HG03196 (cell line): Measurements from ENCODE around the gene ADAMTS9.

Experiments
- ATAC-seq: cut with Tn5 transposase; IDR thresholded peaks from one replicate; pipeline ENCODE4 v1.9.1; 2021; ENCODE audit not compliant: unreplicated experiment

The ADAMTS9 gene

GRCh38 chr3:64495781-64496334 is 191.9 kb downstream of the ADAMTS9 start:
- no peak for ATAC-seq

GRCh38 chr3:64495121-64495780 is 192.5 kb downstream of the ADAMTS9 start:
- no peak for ATAC-seq

GRCh38 chr3:64494526-64494925 is 193.3 kb downstream of the ADAMTS9 start:
- ATAC-seq = no peak

- ATAC-seq = no peak
Observed at GRCh38 chr3:64493149-64493548, 194.7 kb downstream of the ADAMTS9 start.

GRCh38 chr3:64491843-64492242 is 196.0 kb downstream of the ADAMTS9 start:
- no peak for ATAC-seq

GRCh38 chr3:64490180-64490724 is 197.5 kb downstream of the ADAMTS9 start:
- no peak for ATAC-seq

GRCh38 chr3:64489361-64490044 is 198.3 kb downstream of the ADAMTS9 start:
- ATAC-seq = no peak

GRCh38 chr3:64488939-64489338 is 198.9 kb downstream of the ADAMTS9 start:
- no peak for ATAC-seq

GRCh38 chr3:64484289-64484992 is 203.4 kb downstream of the ADAMTS9 start:
- peak; percentile 96 for ATAC-seq

GRCh38 chr3:64483467-64483866 is 204.3 kb downstream of the ADAMTS9 start:
- no peak for ATAC-seq

- ATAC-seq = no peak
Observed at GRCh38 chr3:64475037-64475436, 212.8 kb downstream of the ADAMTS9 start.

GRCh38 chr3:64473466-64473865 is 214.3 kb downstream of the ADAMTS9 start:
- ATAC-seq = no peak

GRCh38 chr3:64470436-64470835 is 217.4 kb downstream of the ADAMTS9 start:
- no peak for ATAC-seq

GRCh38 chr3:64467255-64467944 is 220.4 kb downstream of the ADAMTS9 start:
- ATAC-seq = no peak
